ENCODE measurements around the gene NOS1AP. TPM values are rescaled to one million over a fixed set of nuclear protein-coding genes. Genes with fewer than 3 reads are reported as not detected.

Gene NOS1AP
- total RNA-seq, 3 donors from 2014 or later, result 11.8 to 17.4 (median 14.3) TPM

- TF ChIP-seq, protein P1, sequence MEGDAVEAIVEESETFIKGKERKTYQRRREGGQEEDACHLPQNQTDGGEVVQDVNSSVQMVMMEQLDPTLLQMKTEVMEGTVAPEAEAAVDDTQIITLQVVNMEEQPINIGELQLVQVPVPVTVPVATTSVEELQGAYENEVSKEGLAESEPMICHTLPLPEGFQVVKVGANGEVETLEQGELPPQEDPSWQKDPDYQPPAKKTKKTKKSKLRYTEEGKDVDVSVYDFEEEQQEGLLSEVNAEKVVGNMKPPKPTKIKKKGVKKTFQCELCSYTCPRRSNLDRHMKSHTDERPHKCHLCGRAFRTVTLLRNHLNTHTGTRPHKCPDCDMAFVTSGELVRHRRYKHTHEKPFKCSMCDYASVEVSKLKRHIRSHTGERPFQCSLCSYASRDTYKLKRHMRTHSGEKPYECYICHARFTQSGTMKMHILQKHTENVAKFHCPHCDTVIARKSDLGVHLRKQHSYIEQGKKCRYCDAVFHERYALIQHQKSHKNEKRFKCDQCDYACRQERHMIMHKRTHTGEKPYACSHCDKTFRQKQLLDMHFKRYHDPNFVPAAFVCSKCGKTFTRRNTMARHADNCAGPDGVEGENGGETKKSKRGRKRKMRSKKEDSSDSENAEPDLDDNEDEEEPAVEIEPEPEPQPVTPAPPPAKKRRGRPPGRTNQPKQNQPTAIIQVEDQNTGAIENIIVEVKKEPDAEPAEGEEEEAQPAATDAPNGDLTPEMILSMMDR (IDR thresholded peaks at IDR 0.05), result no peak
- no peaks in the 10 kb centered on the region for H3K4me1 ChIP-seq (ENCODE audit: low read depth)
- no peak overlapping the region for H3K4me3 ChIP-seq
- ATAC-seq (no peak), DNase-seq (no peak)
- no peaks in the 10 kb centered on the region for H3K9me3 ChIP-seq
- no peaks in the 10 kb centered on the region for H3K36me3 ChIP-seq (ENCODE audit: low read depth)
- intact Hi-C loops (cut with DNase I, micrococcal nuclease), result no loop called here
Observed at GRCh38 chr1:162137179-162137960, 67.9 kb downstream of the NOS1AP start.

GRCh38 chr1:162138112-162138511 is 68.6 kb downstream of the NOS1AP start:
- intact Hi-C loops (cut with DNase I, micrococcal nuclease), result no loop called here
- Histone ChIP-seq H3K4me1 (ENCODE audit: low read depth) (no peaks in the 10 kb centered on the region), H3K4me3 (no peak overlapping the region), H3K9me3 (no peaks in the 10 kb centered on the region), H3K36me3 (ENCODE audit: low read depth) (no peaks in the 10 kb centered on the region)
- TF ChIP-seq, protein P1 (IDR thresholded peaks at IDR 0.05), result no peak
- no peak for ATAC-seq
- DNase-seq, result no peak

- ATAC-seq, result no peak
- Histone ChIP-seq H3K9me3 (no peaks in the 10 kb centered on the region), H3K4me1 (ENCODE audit: low read depth) (no peaks in the 10 kb centered on the region), H3K36me3 (ENCODE audit: low read depth) (no peaks in the 10 kb centered on the region), H3K4me3 (no peak overlapping the region)
- no peak for DNase-seq
- TF ChIP-seq, protein P1 (IDR thresholded peaks at IDR 0.05), result no peak
- intact Hi-C loops (cut with DNase I, micrococcal nuclease), result no loop called here
Observed at GRCh38 chr1:162138599-162139181, 69.2 kb downstream of the NOS1AP start.

GRCh38 chr1:162139211-162139610 is 69.7 kb downstream of the NOS1AP start:
- ATAC-seq, result no peak
- no peaks in the 10 kb centered on the region for H3K9me3 ChIP-seq
- intact Hi-C loops (cut with DNase I, micrococcal nuclease), result no loop called here
- no peak for DNase-seq
- TF ChIP-seq, protein P1 (IDR thresholded peaks at IDR 0.05), result no peak
- H3K36me3 ChIP-seq (ENCODE audit: low read depth), result no peaks in the 10 kb centered on the region
- no peak overlapping the region for H3K4me3 ChIP-seq
- no peaks in the 10 kb centered on the region for H3K4me1 ChIP-seq (ENCODE audit: low read depth)

DNA sequence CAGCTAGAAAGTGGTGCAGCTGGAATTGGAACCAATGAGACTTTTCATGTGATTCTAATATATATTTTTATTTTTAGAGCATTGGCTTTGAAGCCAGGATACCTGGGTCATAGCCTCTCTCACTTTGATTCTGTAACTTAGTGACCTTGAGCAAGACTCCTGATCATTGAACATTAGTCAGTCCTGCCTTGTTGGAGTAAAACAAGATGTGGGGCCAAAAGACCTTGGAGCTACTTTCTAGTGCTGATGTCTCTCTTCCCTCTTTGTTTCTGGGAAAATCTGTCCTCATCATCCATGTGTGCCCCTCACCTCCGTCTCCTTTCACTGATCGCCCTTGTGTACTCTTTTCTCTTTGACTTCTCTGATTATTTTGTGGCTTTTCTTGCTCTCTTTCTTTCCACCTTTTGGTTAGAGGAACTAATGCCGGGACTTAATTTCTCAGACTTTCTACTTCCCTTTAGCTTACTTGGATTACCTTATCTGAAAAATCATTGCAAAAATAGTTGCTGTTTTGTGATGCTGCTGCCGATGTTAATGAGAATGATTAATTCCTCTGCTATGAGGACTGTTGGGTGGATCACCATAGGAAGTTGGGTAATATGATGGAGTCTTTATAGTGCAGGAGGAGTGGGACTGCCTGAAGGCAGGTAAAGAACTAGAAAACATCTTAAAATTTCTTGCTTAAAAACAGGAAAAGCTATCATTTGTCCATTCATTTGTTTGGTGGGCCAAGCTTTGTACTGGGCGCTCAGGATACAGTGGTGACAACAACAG is 72.0 kb downstream of the NOS1AP start:
- Histone ChIP-seq H3K4me3 (no peak overlapping the region), H3K9me3 (no peaks in the 10 kb centered on the region), H3K4me1 (ENCODE audit: low read depth) (no peaks in the 10 kb centered on the region), H3K36me3 (ENCODE audit: low read depth) (no peaks in the 10 kb centered on the region)
- ATAC-seq, result no peak
- intact Hi-C loops (cut with DNase I, micrococcal nuclease), result loop anchor here in 1 of 2 donors (2.0 kb wide), 1 partner anchor 25 kb away; no protein-coding TSS in a partner anchor
- TF ChIP-seq, protein P1 (IDR thresholded peaks at IDR 0.05), result no peak
- DNase-seq, result no peak

Data from mucosa of descending colon (tissue), 3 donors.